ENCODE data around the gene HS1BP3.

The HS1BP3 gene

DNA sequence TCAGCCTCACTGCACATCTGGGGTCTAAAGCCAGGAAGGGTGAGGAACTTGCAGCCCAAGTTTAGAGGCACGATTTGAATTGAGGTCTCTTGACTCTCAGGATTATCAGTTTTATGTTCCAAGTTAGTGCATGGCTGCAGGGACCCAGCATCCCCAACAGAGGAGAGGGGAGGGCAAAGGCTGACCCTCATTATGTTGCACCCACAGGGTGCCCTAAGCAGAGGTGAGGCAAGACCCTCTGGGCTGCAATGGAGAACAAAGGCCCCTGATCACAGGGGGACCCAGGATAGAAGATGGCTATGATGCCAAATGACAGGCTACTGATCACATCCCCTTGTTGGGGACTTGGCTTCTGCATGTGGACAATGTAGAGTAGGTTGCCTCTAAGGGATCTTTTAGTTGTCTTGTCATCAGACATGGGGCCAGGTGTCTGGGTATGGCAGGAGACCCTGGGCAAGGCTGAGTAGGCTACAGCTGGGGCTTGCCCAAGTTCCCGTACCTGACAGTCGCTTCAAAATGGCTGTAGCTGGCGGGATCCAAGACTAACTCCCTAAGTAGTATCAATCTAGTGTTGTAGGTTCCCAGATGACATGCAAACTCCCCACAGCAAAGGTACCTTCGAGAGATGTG lies 11.5 kb upstream of the HS1BP3 start:
- no peak for DNase-seq

DNA sequence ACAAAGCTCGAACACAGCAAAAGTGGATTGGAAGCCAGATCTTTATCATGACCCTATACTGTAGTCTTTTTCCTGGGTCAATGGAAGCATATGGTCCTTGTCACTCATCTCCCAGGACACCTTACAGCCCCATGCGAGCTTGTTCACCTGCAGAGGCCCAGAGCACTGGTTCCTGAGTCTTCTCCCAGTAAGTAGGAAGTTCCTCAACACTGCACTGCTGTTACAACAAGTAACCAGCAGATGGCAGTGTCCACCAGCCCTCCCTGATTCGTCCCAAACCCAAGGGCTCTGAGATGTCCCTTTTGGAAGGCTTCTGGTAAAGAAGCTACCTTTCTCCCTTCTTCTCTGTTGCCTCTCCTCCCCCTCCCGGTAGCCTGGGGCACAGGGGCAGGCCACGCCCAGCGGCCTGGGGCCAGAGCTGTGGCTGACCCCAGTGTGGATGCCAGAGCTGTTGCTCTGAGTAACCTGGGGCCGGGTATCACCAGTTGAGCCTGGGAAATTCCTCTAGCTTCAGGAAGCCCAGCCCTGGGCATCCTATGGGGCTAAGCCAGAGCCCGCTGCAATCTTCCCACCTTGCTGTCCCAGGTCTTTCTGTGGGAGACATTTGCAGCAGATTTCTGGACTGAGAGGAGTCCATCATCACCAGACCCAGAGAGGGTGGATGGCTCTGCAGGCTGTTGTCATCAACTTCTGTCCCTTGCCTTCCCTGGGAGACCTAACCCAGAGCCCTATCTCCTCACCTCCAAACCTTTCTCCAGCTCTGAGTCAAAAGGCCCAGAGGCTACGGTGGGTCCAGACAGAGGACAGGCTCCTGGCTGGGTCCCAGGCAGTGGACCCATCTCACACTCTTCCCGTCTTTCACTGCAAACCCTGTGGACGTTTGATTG lies 10.8 kb upstream of the HS1BP3 start:
- DNase-seq = peak; percentile 71

DNA sequence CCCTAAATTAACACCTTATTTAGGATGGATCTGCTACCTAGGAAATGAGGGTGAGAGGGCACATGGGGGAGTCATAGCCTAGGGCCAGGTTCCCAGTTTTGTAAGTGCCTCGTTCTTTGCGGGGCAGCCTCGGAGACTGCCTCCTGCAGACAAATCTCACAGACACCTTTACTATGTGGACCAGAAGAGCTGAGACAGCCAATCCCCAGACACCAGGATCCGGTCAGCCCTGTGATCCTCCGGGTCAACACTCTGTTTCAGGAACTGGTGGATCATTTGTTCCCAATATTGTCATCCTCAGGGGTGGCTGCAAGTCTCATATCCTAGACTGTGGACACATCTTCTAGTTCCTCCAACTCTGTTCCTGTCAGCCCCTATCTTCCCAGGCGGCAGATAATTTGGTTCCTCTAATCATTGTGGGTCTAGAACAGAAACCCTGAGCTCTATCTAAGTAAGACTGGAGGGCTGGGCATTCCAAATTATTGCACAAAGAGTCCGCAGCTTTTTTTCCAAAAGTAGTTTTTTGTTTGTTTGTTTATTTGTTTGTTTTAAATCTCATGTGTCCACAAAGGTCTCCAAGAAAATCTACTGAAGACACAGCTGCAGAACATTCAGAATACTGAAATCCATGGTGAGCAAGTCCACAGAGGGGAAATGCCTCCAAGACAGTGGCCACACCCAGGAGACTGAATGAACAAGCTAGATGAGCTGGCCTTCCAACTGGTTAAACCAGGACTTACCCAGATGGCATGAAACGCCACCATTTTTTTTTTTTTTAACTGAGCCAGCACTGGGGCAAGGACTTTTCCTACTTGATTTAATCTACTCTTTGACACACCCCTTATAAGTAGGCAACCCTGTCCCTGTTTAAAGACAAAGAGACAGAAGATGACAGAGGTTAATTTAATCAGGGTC lies 9.9 kb upstream of the HS1BP3 start:
- DNase-seq = no peak

DNA sequence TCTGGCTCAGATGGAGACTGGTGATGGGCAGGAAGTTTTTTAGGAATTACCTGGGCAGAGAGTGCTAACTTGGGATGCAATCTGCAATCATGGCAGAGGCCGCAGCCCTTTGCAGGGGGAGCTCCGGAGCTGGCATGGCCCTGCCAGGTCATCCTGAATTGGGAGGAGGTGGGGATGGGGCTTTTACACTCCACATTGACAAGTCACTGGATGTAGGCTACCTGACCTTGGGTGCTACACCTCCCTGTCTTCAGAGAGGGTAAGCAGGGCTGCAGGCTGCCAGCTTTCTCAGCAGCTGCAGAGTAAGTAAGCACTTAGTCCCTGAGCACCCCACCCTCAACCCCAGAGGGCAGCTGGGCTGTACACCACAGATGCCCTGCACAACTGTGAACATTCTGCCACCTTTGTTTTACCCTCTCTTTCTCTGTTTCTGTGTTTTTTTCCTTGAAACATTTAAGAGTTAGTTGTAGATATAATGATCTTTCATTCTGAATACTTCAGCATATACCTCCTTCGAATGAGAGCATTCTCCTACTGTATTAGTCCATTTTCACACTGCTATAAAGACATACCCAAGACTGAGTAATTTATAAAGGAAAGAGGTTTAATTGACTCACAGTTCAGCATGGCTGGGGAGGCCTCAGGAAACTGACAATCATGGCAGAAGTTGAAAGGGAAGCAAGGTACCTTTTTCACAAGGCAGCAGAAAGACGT lies 6.8 kb upstream of the HS1BP3 start:
- no peak for DNase-seq

DNA sequence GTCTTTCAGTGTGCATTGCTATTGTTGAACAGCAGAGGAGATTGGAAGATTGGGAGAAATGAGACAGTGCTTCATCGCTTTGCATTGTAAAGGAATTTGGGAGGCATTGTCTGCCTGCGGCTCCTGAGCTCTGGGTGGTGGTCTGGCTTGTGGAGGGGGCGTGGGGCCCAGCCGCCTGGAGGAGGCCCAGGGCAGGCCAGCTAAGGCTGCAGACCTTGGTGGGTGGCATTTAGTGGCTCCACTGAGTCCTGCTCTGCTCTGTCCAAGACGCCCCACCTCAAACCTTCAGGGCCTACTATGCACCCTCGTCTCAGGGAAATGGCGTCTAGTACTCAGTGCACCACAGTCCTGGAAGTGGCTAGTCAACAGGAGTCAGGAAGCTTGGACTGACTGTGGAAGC lies 5.7 kb upstream of the HS1BP3 start:
- DNase-seq = no peak

DNA sequence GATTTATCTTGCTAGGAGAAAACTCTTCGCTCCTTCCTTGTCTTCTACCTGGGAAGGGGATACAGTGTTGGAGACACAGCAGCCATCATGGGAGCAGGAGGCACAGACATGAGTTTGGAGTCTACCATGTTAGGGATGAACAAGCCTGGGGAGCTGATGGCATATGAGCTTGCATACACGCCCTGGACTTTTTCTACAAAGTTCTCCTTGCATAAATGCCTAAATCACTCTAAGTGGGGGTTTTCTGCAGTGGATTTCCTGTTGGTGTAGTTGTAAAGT lies 3.6 kb upstream of the HS1BP3 start:
- DNase-seq = no peak

DNA sequence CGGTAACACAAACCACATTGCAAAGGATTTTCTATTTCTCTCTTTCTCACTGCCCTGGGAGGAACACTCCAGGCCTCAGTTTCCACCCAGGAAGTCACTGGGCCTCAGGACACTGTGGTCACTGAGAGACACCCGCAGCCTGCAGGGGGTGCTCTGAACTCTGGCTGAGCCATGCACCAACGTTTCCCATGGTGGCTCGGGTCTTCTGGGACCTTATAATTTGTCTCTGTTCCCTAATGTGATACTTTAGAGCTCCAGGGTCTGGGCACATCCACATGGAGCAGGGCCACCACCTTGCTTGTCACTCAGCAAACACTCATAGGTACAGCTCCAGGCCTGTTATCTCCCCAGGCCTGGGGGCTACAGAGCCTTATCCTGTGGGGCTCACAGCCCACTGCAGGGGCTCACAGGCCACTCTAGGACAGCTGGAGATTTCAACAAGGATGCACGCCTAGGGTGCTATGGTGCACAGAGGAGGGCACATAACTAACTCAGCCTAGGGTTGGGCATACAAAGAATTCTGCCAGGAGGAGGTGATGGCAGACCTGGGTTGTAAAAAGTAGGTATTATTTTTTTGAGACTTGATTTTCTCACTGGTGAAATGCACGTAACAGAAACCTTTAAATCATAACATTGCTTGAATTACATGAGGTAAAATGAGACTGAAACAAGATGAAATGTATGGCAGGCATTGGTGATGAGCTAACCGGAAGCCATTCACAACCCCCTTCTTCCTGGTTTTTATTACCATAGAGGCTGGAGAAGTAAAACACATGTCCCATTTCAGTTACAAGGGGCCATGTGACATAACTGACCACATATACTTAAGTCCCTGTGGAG lies 3.0 kb upstream of the HS1BP3 start:
- no peak for DNase-seq

DNA sequence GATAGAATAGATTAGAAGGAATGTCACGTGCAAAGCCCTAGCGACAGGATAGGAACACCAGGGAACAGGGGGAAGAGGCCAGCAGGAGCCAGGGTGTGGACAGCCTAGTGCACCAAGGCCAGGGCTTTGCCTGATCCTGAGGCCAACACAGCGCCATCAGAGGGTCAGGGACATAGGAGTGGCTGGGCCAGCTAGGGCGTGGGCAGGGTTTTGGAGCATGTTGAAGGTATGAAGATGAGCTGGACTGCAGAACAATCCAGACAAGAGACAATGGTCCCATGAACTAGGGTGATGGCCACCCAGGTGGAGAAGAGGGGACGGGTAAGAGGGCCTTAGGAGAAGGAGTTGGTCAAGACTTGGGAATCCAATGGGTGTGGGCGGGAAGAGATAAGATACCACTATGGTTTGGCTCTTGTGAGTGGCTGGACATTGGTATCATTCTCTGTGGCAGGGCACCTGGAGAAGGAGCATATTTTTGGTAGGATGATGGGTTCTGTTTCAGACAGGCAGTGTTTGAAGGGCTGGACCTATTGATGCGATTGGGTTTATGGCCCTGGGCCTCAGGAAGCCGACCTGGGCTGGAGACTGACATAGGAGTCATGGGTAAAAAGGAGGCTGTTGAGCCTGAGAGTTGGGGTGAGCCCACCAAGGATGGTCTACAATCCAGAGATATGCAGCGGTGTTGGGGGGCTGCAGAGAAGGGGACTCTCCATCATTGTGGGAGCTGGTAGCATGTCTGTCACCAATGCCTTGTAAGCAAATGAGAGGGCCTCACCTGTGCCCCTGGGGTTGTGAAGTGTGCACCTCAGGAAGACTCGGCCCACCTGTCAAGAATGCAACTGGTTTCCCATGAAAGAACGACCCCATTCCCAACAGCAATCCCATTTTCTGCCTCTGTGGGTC lies 2.0 kb upstream of the HS1BP3 start:
- no peak for DNase-seq

DNA sequence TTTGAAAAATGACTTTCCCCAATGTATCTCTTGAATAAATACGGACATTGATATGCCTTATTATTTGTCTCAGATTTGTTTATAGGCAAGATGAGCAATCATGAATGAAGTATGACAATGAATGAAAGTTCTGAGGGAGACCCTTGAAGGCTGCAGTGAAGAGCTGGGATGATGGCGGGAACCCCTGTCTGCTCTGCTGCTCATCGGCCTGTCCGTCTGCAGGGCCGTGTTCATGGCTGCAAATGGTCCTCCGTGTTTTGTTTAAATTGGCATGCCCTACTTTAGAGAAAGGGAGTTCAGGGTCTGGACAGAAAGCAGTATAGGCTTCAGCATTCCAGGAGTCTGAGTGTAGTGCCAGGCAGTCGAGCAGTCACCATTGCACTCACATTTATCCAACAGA lies 1.2 kb upstream of the HS1BP3 start:
- no peak for DNase-seq

DNA sequence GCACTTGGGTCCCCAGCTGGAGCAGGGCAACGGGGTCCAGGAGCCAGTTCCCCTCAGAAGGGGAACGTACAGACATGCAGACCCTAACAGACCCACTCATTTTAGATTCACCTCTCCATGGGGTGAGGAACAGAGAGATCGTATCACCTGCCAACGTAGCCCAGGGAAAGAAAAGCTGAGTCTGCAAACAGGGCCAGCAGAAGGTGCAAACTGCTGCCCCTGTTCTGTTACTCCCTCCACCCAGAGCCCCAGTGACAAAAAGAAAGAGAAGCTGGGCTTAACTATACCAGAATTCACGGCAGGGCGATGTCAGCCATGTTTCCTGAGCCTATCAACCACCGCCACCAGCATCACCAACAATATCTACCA lies 817 bp upstream of the HS1BP3 start:
- no peak for DNase-seq

DNA sequence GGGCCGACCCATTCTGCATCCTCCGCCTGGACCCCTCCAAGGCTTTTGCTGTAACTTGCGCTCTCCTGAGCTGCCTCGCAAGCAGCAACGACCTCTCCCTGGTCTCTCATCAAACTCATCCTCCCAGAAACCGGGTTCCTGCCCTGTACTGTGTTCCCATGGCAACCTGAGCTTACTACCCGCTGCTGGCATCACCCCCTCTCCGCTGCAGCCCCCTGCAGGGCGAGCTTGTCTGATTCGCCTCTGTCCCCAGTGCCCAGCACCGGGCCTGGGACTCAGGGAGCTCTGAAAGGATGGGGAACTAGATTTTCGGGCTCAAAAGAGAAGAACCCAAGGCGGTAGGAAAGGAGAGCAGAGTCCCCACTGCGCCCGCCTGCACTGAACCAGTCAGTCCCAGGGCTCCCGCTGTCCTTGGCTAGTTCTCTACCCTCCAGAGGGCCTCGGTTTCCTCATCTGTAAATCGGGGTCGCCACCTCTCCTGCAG lies 463 bp downstream of the HS1BP3 start:
- no peak for DNase-seq

DNA sequence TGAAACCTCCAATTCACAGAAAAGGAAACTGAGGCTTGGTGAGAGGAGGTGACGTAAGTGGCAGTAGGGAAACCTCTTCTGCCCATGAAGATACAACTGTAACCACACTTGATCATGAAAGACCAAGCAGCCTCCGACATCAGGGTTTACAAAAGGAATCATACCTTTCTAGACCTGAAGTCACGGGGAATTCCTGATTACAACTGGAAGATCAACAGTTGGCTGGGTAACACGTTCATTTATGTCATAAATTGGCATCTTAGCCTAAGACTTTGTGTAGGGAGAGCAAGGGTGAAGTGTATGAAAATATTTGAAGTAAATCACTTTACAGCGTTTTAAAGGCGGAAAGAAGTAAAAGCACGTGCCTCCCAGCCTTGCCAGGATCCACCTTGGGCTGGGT lies 922 bp downstream of the HS1BP3 start:
- no peak for DNase-seq

DNA sequence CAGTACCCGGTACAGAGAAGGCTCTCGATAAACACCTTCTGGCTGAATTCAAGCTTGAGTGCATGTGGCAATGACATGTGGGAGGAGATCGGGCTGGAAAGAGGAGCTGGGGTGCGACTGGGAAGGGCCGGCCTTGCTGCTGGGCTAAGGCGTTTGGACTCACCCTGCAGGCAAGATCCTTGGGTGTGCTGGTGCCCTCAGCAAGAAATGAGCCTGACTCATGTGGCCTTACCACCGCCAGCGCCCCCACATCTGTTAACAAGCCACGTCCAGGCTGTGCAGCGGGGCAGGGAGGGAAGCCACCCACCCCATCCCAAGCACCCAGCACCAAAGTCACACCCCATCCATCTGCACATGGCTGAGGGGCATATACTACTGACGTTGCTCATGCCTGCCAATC lies 1.3 kb downstream of the HS1BP3 start:
- no peak for DNase-seq

DNA sequence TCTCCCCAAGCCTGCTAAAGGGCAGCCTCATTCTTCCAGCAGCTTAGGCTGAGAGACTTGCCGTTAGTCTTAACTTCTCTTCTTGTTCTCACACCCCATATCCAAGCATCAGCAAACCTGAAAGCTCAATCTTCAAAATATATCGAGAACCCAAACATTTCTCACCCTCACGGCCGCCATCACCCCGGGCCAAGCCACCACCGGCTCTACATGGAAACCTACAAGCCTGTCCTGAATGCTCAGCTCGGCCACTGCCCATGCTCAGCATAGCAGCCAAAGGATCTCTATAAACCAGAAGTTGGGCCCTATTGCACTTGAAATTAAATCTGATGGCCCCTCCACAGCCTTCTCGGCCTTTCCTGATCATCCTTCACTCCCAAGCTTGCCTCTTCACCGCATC lies 2.1 kb downstream of the HS1BP3 start:
- DNase-seq = no peak

DNA sequence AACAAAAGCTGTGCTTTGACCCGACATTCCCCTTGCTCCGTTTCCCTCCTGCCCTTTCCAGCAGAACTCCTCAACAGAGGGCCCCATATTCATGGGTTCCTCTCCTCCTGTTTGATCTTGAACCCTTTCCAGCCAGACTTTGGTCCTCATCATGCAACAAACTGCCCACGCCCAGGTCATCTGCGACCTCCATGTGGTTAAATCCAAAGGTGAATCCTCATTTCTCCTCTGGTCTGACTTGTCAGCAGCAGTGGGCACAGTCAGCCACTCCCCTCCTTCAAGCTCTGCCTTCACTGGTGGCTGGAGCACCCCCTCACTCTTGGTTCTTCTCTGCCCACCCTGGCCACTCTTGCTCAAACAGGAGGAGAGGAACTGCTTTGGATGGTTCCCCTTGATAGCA lies 2.7 kb downstream of the HS1BP3 start:
- no peak for DNase-seq

DNA sequence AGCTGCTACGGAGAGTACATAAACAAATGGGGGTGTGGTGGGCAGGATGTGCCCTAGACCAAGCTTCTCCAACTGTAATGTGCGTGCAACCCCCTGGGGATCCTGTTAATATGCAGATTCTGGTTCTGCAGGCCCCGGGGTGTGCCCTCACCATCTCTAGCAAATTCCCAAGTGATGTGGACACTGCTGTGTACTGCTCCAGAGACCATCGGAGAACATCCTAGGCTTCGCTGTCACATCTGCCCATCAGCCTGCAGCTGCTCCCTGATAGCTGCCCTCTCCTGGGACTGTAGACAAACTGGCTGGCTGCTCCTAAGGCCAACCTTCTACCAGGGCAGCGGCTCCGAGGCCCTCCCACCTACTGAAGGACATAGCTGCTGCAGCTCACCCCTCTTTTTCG lies 3.2 kb downstream of the HS1BP3 start:
- no peak for DNase-seq

DNA sequence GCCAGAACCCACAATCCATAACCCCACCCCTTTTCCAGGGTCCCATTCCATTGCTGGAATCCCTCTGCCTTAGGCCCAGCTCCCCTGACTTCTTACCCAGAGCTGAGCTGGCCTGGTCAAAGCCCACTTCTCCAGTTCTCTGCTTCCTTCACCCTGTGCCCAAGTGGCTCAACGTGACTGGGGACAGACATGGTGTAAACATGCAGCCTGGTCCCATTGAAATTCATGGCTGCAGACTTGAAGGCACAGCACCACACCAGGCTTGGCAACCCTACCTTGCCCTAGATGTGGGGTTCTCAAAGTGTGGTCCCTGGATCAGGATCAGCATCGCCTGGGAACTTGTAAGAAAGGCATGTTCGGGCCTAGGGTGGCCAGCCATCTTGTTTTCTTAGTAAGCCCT lies 3.7 kb downstream of the HS1BP3 start:
- DNase-seq = no peak

DNA sequence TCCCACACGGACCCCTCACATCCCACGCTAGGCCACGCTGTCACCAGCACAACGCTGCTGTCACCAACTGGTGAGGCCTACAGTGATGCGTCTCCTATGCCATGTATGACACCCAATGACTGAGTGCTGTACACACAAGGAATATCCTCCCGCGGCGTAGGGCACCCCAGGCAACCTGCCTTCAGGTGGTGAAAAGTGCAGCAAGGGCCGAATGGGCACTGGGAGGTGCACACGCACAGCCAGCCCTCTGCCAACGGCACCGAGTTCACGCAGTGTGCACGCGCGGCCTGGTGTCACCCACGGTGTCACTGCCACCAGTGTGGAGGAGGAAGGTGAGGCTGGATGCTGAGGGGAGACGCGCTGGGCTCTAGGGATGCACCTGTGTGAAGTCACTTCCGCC lies 4.5 kb downstream of the HS1BP3 start:
- no peak for DNase-seq

DNA sequence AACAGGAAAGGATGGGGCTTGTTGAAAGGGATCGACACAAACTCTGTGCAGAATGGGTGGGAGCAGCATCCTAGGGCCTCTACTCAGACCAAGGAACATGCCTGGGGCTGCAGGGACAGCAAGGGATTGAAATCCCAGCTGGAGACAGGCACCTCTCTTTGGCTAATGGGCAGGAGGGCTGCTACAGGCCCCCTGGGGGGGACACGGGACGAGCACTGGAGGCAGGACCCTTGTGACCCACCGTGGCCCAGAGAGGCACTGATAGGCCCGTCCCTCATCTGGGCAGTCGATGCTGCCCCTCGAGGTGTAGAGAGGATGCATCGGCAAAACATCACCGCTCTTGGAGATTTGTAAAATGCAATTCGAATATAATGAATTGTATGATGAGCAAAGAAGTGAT lies 5.1 kb downstream of the HS1BP3 start:
- no peak for DNase-seq

DNA sequence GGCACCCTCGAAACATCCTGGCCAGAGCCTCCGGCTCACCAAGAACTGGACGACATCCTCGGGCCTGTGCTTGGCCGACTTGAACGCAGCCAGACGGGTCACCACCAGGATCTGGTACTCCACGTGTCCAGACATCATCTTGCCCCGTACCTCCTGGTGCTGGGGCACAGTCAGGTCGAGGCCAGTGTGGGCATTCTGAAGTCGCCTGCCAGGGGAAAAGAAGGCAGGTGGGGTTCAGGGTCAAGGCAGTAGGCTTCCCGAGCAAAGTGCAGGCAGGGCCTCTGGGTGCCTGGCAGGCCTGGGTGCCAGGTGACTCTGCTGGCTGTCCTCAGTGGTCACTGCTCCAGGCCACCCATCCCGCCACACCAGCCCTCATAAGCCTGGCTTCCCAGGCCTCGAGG lies 5.6 kb downstream of the HS1BP3 start:
- no peak for DNase-seq

DNA sequence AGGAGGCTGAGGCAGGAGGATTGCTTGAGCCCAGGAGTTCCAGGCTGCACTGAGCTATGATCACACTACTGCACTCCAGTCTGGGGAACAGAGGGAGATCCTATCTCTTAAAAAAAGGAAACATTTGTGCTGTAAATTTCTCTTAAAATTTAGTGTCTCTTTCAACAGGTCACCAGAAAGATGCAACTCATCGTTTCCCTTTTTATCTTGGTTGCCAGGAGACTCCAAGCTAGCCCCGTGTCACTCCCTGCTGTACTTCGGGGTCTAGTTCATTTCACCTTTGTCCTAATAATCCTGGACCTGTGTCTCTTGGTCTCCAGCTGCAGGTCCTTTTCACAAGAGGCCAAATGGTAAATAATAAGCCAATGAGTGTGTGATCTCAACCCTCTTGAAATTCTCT lies 7.1 kb downstream of the HS1BP3 start:
- no peak for DNase-seq

Measured in 8988T (cell line).